ENCODE data around the gene ISG15.
A peak's percentile ranks its signal among the peaks of the same experiment; 100 is the strongest.

Gene ISG15

DNA sequence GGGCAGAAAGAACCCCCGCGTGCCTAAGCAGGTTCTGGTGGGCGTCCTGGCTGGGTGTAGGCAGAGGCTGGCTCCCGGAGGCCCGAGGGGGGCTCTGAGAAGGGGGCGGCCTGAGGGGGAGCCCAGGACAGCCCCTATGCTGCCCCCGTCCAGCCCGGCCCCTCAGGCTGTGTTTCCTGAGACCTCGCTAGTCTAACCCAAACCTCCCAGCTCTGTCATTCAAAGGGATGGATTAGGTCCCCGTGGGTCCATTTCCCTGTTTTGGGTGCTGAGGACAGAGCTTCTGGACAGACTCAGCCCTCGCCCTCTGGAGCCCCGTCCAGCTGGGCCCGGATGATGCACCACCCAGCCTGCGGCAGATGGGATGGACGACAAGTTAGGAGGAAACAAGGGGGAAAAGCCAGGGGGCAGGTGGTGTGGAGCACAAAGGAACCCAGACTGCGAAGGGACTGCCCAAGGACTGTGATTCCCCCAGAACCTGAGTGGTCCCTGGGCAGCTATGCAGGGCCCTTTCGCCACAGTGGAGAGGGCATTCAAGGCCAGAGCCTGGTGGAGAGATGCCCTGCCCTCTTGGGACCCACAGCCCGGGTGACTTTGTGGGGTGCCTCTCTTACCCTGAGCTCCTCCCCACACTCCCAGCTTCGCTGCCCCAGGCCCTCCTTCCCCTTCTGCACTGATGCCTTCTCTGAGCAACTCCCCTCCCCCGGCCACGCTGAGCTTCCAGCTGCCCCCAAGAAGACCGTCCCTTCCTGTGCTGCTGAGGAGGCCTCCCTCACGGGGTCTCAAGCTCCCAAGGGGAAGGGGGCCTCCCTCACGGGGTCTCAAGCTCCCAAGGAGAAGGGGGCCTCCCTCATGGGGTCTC lies 16.2 kb upstream of the ISG15 start:
- DNase-seq (ENCODE audit: low read depth) = no peak
- no peak overlapping the region for H3K4me3 ChIP-seq (ENCODE audit: low read depth, low read length)

DNA sequence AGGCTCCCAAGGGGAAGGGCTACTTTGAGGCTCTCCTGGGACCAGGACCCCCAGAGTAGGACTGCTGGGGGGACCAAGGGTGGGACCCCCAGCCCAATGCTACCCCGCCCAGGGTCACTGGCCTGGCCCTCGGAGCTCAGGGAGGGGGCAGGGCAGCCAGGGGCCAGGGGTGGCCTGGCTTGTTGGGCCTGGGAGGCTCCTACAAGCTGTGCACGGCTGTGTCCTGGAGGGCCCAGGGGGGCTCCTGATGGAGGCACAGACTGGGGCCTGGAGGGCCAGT lies 15.6 kb upstream of the ISG15 start:
- DNase-seq (ENCODE audit: low read depth) = no peak
- H3K4me3 ChIP-seq (ENCODE audit: low read depth, low read length) = no peak overlapping the region
- TF ChIP-seq, protein P1, sequence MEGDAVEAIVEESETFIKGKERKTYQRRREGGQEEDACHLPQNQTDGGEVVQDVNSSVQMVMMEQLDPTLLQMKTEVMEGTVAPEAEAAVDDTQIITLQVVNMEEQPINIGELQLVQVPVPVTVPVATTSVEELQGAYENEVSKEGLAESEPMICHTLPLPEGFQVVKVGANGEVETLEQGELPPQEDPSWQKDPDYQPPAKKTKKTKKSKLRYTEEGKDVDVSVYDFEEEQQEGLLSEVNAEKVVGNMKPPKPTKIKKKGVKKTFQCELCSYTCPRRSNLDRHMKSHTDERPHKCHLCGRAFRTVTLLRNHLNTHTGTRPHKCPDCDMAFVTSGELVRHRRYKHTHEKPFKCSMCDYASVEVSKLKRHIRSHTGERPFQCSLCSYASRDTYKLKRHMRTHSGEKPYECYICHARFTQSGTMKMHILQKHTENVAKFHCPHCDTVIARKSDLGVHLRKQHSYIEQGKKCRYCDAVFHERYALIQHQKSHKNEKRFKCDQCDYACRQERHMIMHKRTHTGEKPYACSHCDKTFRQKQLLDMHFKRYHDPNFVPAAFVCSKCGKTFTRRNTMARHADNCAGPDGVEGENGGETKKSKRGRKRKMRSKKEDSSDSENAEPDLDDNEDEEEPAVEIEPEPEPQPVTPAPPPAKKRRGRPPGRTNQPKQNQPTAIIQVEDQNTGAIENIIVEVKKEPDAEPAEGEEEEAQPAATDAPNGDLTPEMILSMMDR (IDR thresholded peaks at IDR 0.05; ENCODE audit: low read depth, low read length, missing control alignments) = no peak

More for the DNA sequence above, 16.2 kb upstream of the ISG15 start:
- TF ChIP-seq, protein P1 (IDR thresholded peaks at IDR 0.05; ENCODE audit: low read depth, low read length, missing control alignments) = no peak

DNA sequence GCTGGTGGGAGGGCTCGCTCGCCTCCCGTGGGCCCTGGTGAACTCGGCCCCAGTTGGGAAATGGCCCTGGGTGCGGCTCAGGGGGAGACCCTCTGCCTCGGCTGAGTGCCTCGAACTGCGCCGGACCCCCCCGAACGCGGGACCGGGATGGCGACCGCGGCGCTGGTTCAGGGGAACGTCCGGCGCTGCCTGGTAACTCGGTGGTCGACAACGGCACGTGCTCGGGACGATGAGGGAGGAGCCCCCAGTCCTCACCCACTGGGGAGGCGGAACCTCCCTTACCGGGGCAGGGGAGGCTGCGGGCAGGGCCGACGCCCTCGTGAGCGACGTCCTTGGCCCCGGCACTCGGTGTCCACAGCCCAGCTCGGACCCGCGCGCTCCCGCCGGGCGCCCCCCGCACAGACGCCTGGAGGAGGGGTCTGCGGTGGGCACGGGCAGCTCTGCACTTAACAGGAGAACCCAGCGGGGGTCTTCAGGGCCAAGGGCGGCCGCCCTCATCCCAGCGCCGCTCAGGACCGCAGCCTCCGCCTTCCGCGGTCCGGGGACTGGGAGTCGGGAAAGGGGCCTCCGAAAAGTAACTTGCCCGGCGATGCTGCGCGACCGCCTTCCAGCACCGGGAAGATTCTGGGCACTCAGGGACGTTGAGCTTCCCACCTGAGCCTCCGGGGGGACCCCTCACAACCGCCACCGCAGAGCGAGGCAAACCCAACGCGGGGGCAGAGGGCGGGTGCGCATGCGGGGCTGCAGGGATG lies 15.1 kb upstream of the ISG15 start:
- no peak for DNase-seq (ENCODE audit: low read depth)
- H3K4me3 ChIP-seq (ENCODE audit: low read depth, low read length) = no peak overlapping the region
- TF ChIP-seq, protein P1 (IDR thresholded peaks at IDR 0.05; ENCODE audit: low read depth, low read length, missing control alignments) = no peak

DNA sequence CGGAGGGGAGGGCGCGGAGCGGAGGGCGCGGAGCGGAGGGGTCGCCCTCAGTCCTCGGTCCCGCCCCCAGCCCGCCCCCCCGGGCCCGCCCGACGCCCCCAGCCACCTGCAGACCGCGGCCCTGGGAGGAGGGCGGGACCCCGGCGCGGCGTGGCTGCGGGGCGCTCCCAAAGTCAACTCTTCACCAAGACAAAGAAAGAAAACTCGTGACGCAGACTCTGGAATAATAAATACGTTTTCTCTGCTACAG lies 14.6 kb upstream of the ISG15 start:
- TF ChIP-seq, protein P1 (IDR thresholded peaks at IDR 0.05; ENCODE audit: low read depth, low read length, missing control alignments) = no peak
- H3K4me3 ChIP-seq (ENCODE audit: low read depth, low read length) = no peak overlapping the region
- DNase-seq (ENCODE audit: low read depth) = no peak

DNA sequence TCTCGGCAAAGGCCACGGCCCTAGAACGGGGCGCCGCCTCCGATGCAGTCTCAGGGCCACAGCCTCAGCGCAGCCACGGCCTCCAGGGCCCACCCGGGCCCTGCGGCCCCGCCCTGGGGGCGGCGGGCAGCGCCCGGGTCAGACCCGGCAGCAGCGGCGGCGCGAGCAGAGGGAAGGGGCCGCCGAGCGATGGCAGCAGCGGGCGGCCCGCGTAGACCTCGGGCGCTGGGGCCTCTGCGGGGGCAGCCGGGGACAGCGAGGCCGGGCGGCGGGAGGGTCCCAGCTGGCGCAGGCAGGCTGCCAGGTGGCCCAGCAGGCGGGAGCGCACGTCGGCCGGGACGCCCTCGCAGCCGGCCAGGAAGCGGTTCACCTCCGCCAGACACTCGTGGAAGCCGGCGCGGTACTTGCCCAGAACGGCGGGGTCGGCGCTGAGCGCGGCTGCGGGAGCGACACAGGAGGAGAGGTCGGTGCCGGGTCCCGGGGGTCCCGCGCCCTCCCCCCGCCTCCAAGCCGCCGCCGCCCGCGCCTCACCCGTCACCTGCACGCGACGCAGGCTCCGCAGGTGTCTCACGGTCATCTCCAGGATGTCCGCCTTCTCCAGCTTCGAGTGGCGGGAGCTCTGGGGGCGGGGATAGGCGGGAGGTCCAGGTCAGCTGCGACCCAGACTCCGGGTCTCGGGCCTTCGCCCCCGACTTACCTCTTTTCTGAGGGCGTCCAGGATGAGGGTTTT lies 14.1 kb upstream of the ISG15 start:
- H3K4me3 ChIP-seq (ENCODE audit: low read depth, low read length) = no peak overlapping the region
- no peak for DNase-seq (ENCODE audit: low read depth)
- TF ChIP-seq, protein P1 (IDR thresholded peaks at IDR 0.05; ENCODE audit: low read depth, low read length, missing control alignments) = no peak

DNA sequence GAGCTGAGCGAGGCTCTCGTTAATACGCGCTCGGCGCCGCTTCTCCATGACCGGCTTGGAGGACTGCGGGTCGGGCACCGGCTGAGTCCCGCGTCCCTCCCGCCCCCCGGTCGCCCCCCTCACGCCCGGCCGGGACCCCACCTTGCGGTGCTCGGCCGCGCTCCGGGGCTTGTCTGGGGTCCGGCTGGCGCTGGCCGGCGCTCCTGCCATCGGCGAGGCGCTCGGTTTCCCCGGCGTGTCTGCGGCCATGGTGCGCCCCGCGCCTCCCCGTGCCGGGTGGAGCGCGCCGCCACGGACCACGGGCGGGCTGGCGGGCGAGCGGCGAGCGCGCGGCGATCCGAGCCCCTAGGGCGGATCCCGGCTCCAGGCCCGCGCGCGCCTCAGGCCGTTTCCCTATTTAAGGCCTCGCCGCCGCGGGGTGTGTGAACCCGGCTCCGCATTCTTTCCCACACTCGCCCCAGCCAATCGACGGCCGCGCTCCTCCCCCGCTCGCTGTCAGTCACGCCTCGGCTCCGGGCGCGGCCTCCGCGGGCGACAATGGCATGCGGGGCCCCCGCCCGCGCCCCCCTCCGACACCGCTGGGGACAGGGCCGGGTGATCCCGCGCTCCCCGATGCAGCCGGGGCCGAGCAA lies 13.5 kb upstream of the ISG15 start, which contains the start of gene HES4:
Gene HES4, minus strand, starts transcription at position 373 of the 632 bp plus-strand sequence. Its CDS starts 124 bp downstream, at position 249.
- TF ChIP-seq, protein P1 (IDR thresholded peaks at IDR 0.05; ENCODE audit: low read depth, low read length, missing control alignments) = no peak
- no peak for DNase-seq (ENCODE audit: low read depth)
- peak within 1 kb of the TSS; percentile 27 for H3K4me3 ChIP-seq (ENCODE audit: low read depth, low read length)

Measured in GM12864 (cell line).